A204.1 (cell line): ENCODE measurements around the gene DPP8.

Experiments used
- FAIRE-seq: peaks from 2 replicates; lab custom pipeline; 2012; peaks lifted over from hg19 to GRCh38; lab: Jason Lieb, UNC

Gene DPP8

DNA sequence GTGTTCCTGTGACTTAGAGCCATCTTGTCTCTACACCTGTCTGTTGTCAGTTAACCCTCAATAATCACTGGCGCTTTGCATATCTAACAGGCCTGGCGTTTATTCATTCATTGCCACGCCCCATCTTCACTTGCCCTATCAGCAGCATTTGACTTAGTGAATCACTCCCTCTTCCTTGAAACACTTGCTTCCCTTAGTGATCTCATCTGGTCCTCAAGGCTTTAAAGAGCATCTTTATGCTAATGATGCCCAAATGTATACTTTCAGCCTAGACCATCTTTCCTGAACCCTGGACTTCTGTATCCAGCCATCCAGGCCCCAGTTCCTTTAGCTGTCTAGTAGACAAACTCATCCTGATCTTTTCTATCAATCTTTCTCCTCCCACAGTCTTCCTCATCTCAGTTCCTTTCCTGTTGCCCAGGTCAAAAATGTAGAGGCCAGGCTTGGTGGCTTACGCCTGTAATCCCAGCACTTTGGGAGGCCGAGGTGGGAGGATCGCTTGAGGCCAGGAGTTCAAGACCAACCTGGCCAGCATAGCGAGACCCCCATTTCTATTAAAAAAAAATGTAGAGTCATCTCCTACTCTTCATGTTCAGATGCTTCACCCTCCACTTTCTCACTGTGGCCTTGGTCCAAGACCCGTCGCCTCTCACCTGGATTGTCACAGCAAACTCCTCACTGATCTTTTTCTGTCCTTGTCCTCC lies 93.4 kb downstream of the DPP8 start:
- no peak for FAIRE-seq

DNA sequence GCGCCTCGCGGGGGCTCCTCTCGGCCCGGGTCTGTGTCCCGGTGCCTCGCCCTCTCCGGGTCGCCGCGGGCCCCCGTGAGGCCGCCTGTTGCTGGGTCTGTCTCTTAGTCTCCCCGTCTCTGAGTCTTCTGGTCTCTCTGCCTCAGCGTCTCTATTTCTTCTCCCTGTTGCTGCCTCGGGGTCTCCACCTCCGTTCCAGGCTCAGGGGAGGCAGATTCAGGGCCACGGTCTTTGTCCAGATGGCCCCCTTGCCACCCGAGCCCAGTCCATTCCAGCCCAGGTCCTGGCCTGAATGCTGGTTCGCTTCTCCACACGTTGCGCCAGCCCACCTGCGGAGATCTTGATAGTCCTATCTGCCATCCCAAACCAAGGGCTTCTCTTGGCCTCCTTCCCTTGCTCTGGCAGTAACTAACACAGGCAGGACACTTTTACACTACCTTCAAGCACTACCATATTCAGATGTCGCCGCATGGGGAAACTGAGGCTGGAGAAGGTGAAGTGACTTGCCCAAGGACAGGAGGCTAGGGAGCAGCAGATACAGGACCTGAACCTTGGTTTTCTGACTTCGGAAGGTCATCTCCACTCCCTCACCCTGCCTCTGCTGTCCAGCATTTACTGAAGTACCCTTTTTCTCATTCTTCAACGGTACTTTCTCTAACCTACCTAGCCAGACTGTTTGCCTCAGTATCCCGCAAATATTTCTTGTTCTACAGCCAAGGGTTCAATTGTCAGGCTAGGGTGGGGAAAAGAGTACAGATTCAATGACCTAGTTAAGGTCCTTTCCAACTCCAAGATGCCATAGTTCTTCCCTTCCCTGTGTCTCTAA lies 94.1 kb downstream of the DPP8 start:
- no peak for FAIRE-seq

DNA sequence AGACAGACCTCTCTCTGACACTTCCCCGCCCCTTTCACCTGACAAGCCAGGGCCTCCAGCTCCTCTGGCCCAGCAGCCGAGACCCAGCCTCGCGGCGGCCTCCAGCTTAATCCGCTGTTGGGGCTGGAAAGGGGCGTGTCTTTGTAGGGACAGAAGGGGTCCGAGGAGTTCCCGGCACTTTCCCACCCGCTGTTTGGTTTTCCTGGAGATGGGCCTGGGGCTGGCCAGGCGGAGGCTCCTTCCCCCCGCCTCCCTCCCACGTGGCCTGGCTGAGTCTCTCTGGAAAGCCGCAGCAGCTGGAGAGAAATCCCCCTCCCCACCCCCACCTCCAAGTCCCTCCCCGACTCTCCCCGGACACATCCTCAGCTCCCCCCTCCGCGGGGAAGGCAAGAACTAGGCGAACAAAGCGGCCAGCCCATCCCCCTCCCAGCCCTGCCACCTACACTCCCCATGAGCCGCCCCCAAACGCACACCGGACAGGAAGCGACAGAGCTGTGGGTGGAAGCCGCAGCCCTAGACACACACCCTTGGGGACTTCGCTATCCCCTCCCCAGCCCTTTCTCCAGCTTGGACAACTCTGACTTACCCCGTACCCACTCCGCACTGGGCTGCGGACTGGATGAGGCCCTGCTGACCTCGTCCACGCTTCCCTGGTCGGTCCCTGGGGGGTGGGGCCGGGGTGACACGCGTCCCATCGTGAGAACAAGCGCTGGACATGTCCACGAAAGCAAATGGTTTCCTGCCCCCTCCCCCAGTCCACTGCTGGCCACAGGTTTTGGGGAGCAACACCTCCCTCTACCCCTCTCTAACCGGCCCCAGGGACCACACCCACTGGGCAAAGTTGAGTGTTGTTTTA lies 95.9 kb downstream of the DPP8 start:
- no peak for FAIRE-seq

DNA sequence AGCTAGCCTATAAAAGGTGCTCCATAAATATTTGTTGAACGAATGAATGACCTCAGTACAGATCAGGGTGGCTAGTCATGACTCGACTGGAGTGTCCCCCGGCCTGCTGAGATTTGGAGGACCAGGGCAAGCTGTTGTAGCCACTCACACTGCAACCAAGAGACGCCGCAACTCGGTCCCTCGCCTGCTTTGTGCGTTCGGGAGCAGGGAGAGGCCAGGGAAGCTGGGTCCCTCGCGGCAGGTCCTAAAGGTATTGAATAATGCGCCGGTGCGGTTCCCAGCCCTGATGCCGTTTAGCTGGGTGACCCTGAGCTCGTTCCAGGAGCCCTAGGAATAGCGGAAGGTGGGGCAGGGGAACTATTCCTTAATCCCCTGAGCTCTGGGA lies 96.5 kb downstream of the DPP8 start:
- no peak for FAIRE-seq

DNA sequence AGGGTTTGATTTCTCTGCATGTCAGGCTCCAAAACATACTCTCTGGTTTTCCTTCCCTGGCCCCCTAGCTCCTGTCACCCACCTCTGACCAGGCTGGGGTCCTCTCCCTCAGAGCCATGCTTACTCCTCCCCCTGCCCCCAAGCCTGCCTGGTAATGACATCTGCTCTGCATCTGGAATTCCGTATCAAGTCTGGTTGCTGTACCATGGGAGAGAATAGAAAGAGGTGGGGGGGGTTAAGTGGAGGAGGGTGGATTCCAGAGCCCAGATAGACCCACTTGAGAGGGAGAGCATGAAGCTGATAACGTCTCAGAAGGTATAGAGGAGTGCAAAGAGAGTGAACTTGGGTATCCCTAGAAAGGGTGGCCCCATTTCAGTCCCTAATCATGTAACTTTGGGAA lies 98.9 kb downstream of the DPP8 start:
- no peak for FAIRE-seq

GRCh38 chr15:65416845-65417416 lies 100.6 kb downstream of the DPP8 start:
- FAIRE-seq, result no peak

GRCh38 chr15:65414841-65415621 lies 102.5 kb downstream of the DPP8 start:
- no peak for FAIRE-seq

DNA sequence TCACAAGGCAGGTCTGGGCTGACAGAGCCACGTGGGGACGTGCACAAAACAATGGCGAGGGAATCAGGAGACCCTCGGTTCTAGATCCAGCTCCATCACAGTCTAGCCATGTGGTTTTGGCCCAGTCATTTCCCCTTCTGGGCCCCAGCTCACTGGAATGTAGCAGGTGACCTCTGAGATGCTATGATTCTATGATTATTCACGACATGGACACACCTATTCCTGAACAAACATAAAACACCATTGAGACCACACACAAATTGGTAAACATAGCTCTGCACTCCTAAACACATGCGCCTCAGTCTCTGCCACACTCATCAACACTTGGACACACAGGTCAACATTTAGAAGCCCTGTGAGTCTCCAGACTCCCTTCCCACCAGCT lies 103.7 kb downstream of the DPP8 start:
- no peak for FAIRE-seq

DNA sequence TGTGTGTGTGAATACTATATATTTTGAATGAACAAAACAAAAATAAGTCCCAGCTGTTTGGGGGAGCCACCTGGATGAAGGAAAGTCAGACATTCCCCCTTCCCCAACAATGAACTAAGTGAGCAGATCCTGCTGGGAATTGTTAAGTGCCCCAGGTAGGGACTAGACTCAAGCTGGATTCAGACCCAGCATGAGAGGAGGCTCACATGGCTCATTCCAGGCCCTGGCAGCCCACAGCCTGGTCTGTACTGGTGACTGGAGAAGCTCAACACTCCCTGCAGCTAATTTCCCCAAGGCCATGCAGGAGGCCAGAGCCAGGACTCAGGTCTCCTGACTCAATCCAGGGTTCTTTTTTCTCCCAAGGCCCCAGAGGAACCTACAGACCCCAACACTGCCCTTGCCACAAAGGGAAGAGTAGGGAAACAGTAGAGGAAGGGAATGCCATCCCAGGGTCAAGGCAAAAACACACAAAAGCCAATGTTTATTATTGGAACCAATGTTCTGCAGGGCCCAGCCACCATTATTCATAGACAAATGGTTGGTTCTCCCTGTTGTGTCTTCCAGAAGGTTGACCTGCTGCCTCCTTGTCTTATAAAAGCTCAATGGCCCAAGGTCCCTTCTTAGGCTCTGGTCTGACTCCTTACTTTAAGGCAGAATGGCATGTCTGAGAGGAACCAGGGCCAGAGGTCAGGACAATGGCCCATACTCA lies 104.3 kb downstream of the DPP8 start:
- FAIRE-seq, result no peak

- FAIRE-seq, result no peak
These were observed 104.9 kb downstream of the DPP8 start for GRCh38 chr15:65412556-65412955.

GRCh38 chr15:65411465-65412071 lies 105.9 kb downstream of the DPP8 start:
- FAIRE-seq, result no peak

DNA sequence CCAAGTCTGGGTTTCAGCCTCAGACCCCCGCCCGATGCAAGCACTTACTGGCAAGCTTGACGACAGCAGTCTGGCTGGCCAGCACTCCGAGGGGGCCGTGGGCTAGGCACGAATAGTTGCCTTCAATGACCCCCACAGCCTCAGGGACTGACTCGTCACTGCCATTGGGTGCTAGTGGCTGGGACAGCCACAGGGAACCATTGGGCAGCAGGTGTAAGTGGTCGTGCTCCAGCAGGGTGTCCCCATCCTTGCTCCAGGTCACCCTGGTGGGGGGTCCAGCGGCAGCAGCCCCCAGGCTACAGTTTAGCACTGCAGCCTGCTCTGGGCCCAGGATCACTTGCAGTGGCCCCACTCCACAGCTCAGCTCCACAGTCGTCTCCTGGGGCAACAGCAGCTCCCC lies 106.5 kb downstream of the DPP8 start:
- FAIRE-seq, result no peak

DNA sequence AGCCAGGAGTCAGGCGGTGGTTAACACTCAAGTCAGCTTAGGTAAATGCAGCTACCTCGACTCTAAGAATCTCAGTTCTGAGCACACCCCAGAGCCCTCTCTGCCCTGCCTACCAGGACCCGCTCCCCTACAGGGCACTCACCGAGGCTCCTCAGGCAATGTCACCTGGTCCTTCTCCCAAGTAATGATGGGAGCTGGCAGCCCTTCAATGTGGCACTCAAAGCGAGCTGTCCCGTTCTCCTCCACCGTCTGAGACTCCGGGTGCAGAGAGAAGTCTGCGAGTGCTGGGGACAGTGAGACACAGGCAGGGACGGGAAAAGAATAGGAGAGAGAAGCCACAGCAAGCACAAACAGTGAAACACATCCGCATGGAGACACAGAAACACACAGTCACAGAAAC lies 107.5 kb downstream of the DPP8 start:
- no peak for FAIRE-seq

DNA sequence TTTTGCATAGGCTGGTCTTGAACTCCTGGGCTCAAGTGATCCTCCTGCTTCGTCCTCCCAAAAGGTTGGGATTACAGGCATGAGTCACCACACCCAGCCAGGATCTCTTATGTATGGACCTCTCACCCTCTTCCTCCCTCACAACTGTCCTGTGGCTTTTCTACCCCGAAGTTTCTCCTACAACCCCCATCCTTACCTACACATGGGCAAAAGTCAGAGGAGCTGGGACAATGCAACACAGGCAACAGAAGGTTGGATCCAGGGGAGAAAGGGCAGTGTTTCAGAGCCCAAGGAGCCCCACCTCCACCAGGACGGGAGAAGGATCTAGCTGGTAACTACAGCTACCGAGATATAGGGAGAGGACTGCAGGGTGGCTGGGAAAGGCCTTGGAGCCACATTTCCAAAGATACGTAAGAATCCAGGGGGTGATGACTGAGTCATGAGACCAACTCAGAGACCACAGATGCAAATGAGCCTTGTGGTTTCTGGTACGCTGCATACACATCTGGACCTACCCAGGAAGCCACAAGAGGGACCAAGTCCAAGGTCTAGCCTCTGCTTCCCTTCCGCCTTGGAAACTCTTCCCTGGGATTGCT lies 108.4 kb downstream of the DPP8 start:
- FAIRE-seq, result no peak

DNA sequence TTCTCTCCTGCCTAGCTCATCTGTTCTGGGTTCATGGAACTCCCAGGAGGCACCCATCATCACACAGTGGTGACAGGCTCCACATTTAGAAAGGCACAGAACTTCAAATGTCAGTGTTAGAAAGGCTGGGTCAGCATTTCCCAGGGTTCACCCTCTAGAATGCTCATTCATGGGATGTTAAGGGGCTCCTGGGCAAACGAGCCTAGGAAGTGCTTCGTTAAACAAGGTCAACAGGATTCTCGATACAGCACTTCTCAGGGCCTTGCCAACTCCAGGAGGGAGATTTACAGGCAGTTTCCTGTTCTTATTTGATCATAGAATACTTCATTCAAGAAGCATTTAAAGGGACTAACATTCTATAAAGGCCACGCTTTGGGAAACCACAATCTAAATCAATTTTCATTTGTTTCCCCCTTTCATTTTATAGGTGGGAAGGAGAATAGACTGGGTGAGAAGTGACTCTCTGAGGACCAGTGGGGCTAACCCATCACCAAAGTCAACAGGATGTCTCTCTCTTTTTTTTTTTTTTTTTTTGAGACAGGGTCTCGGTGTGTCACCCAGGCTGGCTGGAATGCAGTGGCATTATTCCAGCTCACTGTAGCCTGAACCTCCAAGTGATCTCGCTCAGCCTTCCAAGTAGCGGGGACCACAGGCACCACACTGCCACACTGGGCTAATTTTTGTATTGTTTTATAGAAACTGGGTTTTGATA lies 109.0 kb downstream of the DPP8 start:
- FAIRE-seq, result no peak

GRCh38 chr15:65406424-65407000 lies 111.0 kb downstream of the DPP8 start:
- FAIRE-seq, result no peak

GRCh38 chr15:65405791-65406423 lies 111.6 kb downstream of the DPP8 start:
- FAIRE-seq, result no peak

- FAIRE-seq, result no peak
These were observed 113.2 kb downstream of the DPP8 start for GRCh38 chr15:65404186-65404872.
